ENCODE measurements around the gene F12. TPM values are rescaled to one million over a fixed set of nuclear protein-coding genes. Genes with fewer than 3 reads are reported as not detected.

Gene F12
- polyA plus RNA-seq, 1 of the 3 experiments (the other 2 are of a cell fraction) = 4.3 TPM

DNA sequence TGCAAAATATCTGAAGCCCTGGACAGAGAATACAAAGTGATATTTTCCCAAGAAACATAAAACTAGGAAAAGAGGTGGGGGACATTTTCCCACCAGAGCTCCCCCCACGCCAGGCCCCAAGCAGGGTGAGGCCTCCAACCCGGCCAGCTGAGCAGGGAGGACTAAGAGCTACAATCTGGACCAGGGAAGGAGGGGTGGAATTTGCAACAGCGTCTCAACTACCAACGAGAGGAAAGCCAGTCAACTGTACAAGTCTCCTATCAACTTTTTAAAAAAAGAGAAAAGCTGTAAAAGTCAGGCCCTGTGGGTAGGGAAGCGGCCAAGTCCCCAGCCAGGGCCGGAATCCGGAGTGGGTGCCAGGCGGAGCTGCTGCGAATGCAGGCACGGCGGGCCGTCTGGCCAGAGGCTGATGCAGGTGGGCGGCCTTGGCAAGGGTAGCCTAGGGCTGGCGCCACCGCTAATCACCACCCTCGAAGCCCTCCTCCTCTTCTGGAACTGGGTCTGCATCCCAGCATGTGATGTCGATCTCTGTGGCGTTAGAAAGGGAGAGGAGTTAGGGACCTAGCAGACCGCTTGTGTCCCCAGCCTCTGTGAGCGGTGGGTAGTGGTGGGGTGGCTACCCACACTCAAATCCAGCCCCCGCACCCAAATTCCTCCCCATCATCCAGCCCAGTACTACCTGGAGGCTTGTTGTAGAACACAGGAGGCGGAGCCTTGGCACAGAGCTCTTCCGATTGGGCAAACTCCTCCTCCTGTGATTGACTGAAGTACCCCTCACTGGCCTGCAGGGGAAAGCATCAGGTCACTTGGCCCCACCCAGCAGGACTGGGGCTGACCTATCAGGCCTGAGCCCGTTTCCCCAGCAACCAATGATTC, 47.9 kb upstream of the F12 start (continued):
- TF ChIP-seq, protein P1, sequence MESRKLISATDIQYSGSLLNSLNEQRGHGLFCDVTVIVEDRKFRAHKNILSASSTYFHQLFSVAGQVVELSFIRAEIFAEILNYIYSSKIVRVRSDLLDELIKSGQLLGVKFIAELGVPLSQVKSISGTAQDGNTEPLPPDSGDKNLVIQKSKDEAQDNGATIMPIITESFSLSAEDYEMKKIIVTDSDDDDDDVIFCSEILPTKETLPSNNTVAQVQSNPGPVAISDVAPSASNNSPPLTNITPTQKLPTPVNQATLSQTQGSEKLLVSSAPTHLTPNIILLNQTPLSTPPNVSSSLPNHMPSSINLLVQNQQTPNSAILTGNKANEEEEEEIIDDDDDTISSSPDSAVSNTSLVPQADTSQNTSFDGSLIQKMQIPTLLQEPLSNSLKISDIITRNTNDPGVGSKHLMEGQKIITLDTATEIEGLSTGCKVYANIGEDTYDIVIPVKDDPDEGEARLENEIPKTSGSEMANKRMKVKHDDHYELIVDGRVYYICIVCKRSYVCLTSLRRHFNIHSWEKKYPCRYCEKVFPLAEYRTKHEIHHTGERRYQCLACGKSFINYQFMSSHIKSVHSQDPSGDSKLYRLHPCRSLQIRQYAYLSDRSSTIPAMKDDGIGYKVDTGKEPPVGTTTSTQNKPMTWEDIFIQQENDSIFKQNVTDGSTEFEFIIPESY (IDR thresholded peaks at IDR 0.05; ENCODE audit: borderline replicate concordance, low read depth) = no peak
- TF ChIP-seq FOSL2 (IDR thresholded peaks at IDR 0.05; ENCODE audit: borderline replicate concordance, low read depth) (no peak), TEAD4 (IDR thresholded peaks at IDR 0.05; ENCODE audit: borderline replicate concordance, insufficient read depth) (no peak), RAD21 (IDR thresholded peaks at IDR 0.05; ENCODE audit: low read length) (no peak)
- TF ChIP-seq, protein P2, sequence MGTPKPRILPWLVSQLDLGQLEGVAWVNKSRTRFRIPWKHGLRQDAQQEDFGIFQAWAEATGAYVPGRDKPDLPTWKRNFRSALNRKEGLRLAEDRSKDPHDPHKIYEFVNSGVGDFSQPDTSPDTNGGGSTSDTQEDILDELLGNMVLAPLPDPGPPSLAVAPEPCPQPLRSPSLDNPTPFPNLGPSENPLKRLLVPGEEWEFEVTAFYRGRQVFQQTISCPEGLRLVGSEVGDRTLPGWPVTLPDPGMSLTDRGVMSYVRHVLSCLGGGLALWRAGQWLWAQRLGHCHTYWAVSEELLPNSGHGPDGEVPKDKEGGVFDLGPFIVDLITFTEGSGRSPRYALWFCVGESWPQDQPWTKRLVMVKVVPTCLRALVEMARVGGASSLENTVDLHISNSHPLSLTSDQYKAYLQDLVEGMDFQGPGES (IDR thresholded peaks at IDR 0.05; ENCODE audit: low read depth, low read length) = peak; percentile 40; the same call in 1 of the 2 replicates

DNA sequence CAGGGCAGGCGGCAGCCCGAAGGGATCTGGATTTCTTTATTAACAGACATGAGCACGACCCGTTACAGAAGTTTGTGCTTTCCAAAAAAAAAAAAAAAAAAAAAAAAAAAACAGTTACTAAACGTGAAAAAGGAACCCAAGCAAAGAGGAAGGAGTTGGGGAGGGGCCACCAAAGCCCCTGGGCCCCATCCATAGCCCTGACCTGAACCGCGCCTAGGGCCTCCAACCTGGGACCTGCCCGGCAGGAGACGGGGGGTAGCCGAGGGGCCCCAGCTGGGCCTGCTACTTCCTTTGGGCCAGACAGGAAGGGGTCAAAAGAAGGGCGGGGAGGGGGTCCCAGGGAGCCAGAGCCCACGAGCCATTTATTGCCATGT, 47.2 kb upstream of the F12 start:
- no peaks in the 10 kb centered on the region for H3K9me3 ChIP-seq
- peak overlapping the region; percentile 61 to 77; a peak in 3 of 4 replicates for H3K27ac ChIP-seq (ENCODE audit: low read depth in 2 of 2, low read length in 1 of 2)
- DNase-seq = no peak
- H3F3A ChIP-seq (replicated peaks; ENCODE audit: insufficient read depth) = peaks cover 38% of the 10 kb centered on the region
- ChIA-PET POLR2A (interaction anchor here (1.1 to 4.9 kb wide), 3 partner anchors 24 to 53 kb away, joined by 3 to 72 read pairs (median 3); no protein-coding TSS in a partner anchor), CTCF (interaction anchor here (0.5 to 15.5 kb wide), 23 partner anchors 8 to 147 kb away, joined by 3 to 375 read pairs (median 6); partner anchors contain the start of genes DBN1, F12, GRK6 and PDLIM7)
- no peaks in the 10 kb centered on the region for H3K27me3 ChIP-seq (ENCODE audit: insufficient read depth)
- H3K4me3 ChIP-seq (ENCODE audit: low read depth in 2 of 2, low read length in 1 of 2) = peak overlapping the region in 1 of 2 experiments; percentile 19; a peak in 1 of 4 replicates
- peaks cover 12 to 80% of the 10 kb centered on the region in 2 experiments for H3K4me1 ChIP-seq (ENCODE audit: control insufficient read depth in 1 of 2, insufficient read depth in 2 of 2, low read depth in 1 of 2, low read length in 1 of 2)
- TF ChIP-seq MEF2A (IDR thresholded peaks at IDR 0.05; ENCODE audit: borderline replicate concordance, low read depth) (no peak), CHD2 (IDR thresholded peaks at IDR 0.05; ENCODE audit: low read length, partially characterized antibody) (no peak), NFIC (IDR thresholded peaks at IDR 0.05; ENCODE audit: borderline replicate concordance) (no peak), RXRA (IDR thresholded peaks at IDR 0.05; ENCODE audit: borderline replicate concordance, low read depth) (no peak), SMC3 (IDR thresholded peaks at IDR 0.05; ENCODE audit: low read depth, low read length) (no peak), GATA2 (CRISPR knock-in tag; IDR thresholded peaks at IDR 0.05) (no peak), YY1 (IDR thresholded peaks at IDR 0.05; ENCODE audit: low read depth) (no peak; the same call in 1 of the 2 replicates), GABPA (IDR thresholded peaks at IDR 0.05; ENCODE audit: low read depth) (no peak), MXI1 (IDR thresholded peaks at IDR 0.05; ENCODE audit: low read depth, low read length) (no peak), POLR2AphosphoS5 (IDR thresholded peaks at IDR 0.05; ENCODE audit: low read depth, low read length) (no peak), EP300 (IDR thresholded peaks at IDR 0.05; ENCODE audit: borderline replicate concordance in 1 of 2, low read depth in 1 of 2, low read length in 1 of 2) (no peak), ELF1 (IDR thresholded peaks at IDR 0.05) (no peak), SIN3A (IDR thresholded peaks at IDR 0.05; ENCODE audit: borderline replicate concordance, low read depth, low read length) (no peak), TEAD4 (IDR thresholded peaks at IDR 0.05; ENCODE audit: borderline replicate concordance, insufficient read depth) (no peak)
- TF ChIP-seq, protein P2 (IDR thresholded peaks at IDR 0.05; ENCODE audit: low read depth, low read length) = no peak
- TF ChIP-seq, protein P1 (IDR thresholded peaks at IDR 0.05; ENCODE audit: borderline replicate concordance, low read depth) = no peak
- no peaks in the 10 kb centered on the region for H3K9me2 ChIP-seq
- peak overlapping the region; percentile 57; the same call in 1 of the 2 replicates for H3K4me2 ChIP-seq
- no peak overlapping the region for H3K9ac ChIP-seq
- H4K20me1 ChIP-seq (ENCODE audit: insufficient read depth) = peaks cover 66% of the 10 kb centered on the region
- H2AFZ ChIP-seq (ENCODE audit: low read depth) = no peak overlapping the region
- H3K79me2 ChIP-seq (ENCODE audit: insufficient read depth) = no peaks in the 10 kb centered on the region
- peaks cover 13 to 41% of the 10 kb centered on the region in 2 experiments for H3K36me3 ChIP-seq (replicated peaks in 1 of 2; ENCODE audit: control insufficient read depth in 1 of 2, insufficient read depth in 2 of 2, low read length in 1 of 2)
- 37% methylated on average over 12 of the region's 12 CpGs for WGBS (ENCODE audit: low lambda C conversion rate)
